ENCODE data around the gene TPCN2.

The TPCN2 gene

GRCh38 chr11:69035946-69036340, 12.8 kb upstream of the TPCN2 start:
- no peak overlapping the region for H2AFZ ChIP-seq (ENCODE audit: low read depth, low read length, severe bottlenecking)
- H3K27ac ChIP-seq (ENCODE audit: low read depth, low read length), result no peak overlapping the region
- H4K20me1 ChIP-seq (ENCODE audit: low read depth, low read length), result no peaks in the 10 kb centered on the region
- H3K9ac ChIP-seq (ENCODE audit: low read length), result no peak overlapping the region
- no peak overlapping the region for H3K4me3 ChIP-seq (ENCODE audit: insufficient read depth, low read length, poor library complexity, severe bottlenecking)
- no peaks in the 10 kb centered on the region for H3F3A ChIP-seq (ENCODE audit: insufficient read depth)
- H3K9me2 ChIP-seq (replicated peaks; ENCODE audit: insufficient read depth, low read length), result no peaks in the 10 kb centered on the region
- no peaks in the 10 kb centered on the region for H3K27me3 ChIP-seq (ENCODE audit: low read length)
- H3K4me2 ChIP-seq (ENCODE audit: low read depth, low read length, poor library complexity, severe bottlenecking), result no peak overlapping the region
- H3K9me3 ChIP-seq (ENCODE audit: insufficient read depth, low read length), result no peaks in the 10 kb centered on the region
- TF ChIP-seq CTCF (IDR thresholded peaks at IDR 0.05; ENCODE audit: insufficient read depth, low read length, poor library complexity, severe bottlenecking), result no peak
- no peak for TF ChIP-seq EZH2phosphoT487 (conservative IDR thresholded peaks at IDR 0.05; ENCODE audit: low read length)
- no peaks in the 10 kb centered on the region for H3K79me2 ChIP-seq (ENCODE audit: insufficient read depth, low read length)
- no peaks in the 10 kb centered on the region for H3K36me3 ChIP-seq (ENCODE audit: low read length)

GRCh38 chr11:69037074-69037473, 11.7 kb upstream of the TPCN2 start:
- no peak overlapping the region for H2AFZ ChIP-seq (ENCODE audit: low read depth, low read length, severe bottlenecking)
- no peaks in the 10 kb centered on the region for H3K79me2 ChIP-seq (ENCODE audit: insufficient read depth, low read length)
- no peak overlapping the region for H3K4me2 ChIP-seq (ENCODE audit: low read depth, low read length, poor library complexity, severe bottlenecking)
- H3K9me3 ChIP-seq (ENCODE audit: insufficient read depth, low read length), result no peaks in the 10 kb centered on the region
- H3K4me3 ChIP-seq (ENCODE audit: insufficient read depth, low read length, poor library complexity, severe bottlenecking), result no peak overlapping the region
- no peak overlapping the region for H3K27ac ChIP-seq (ENCODE audit: low read depth, low read length)
- no peaks in the 10 kb centered on the region for H3F3A ChIP-seq (ENCODE audit: insufficient read depth)
- no peak overlapping the region for H3K9ac ChIP-seq (ENCODE audit: low read length)
- TF ChIP-seq CTCF (IDR thresholded peaks at IDR 0.05; ENCODE audit: insufficient read depth, low read length, poor library complexity, severe bottlenecking) (no peak), EZH2phosphoT487 (conservative IDR thresholded peaks at IDR 0.05; ENCODE audit: low read length) (no peak)
- no peaks in the 10 kb centered on the region for H3K36me3 ChIP-seq (ENCODE audit: low read length)
- H4K20me1 ChIP-seq (ENCODE audit: low read depth, low read length), result no peaks in the 10 kb centered on the region
- no peaks in the 10 kb centered on the region for H3K27me3 ChIP-seq (ENCODE audit: low read length)
- no peaks in the 10 kb centered on the region for H3K9me2 ChIP-seq (replicated peaks; ENCODE audit: insufficient read depth, low read length)

GRCh38 chr11:69037544-69037943, 11.2 kb upstream of the TPCN2 start:
- TF ChIP-seq CTCF (IDR thresholded peaks at IDR 0.05; ENCODE audit: insufficient read depth, low read length, poor library complexity, severe bottlenecking) (no peak), EZH2phosphoT487 (conservative IDR thresholded peaks at IDR 0.05; ENCODE audit: low read length) (no peak)
- Histone ChIP-seq H3K4me3 (ENCODE audit: insufficient read depth, low read length, poor library complexity, severe bottlenecking) (no peak overlapping the region), H4K20me1 (ENCODE audit: low read depth, low read length) (no peaks in the 10 kb centered on the region), H3K27ac (ENCODE audit: low read depth, low read length) (no peak overlapping the region), H3K9me2 (replicated peaks; ENCODE audit: insufficient read depth, low read length) (no peaks in the 10 kb centered on the region), H3K79me2 (ENCODE audit: insufficient read depth, low read length) (no peaks in the 10 kb centered on the region), H3K4me2 (ENCODE audit: low read depth, low read length, poor library complexity, severe bottlenecking) (no peak overlapping the region), H3K9ac (ENCODE audit: low read length) (no peak overlapping the region), H3K36me3 (ENCODE audit: low read length) (no peaks in the 10 kb centered on the region), H2AFZ (ENCODE audit: low read depth, low read length, severe bottlenecking) (no peak overlapping the region), H3F3A (ENCODE audit: insufficient read depth) (no peaks in the 10 kb centered on the region), H3K27me3 (ENCODE audit: low read length) (no peaks in the 10 kb centered on the region), H3K9me3 (ENCODE audit: insufficient read depth, low read length) (no peaks in the 10 kb centered on the region)

GRCh38 chr11:69039501-69039900, 9.2 kb upstream of the TPCN2 start:
- Histone ChIP-seq H3F3A (ENCODE audit: insufficient read depth) (no peaks in the 10 kb centered on the region), H3K27me3 (ENCODE audit: low read length) (no peaks in the 10 kb centered on the region), H4K20me1 (ENCODE audit: low read depth, low read length) (no peaks in the 10 kb centered on the region), H3K9me3 (ENCODE audit: insufficient read depth, low read length) (no peaks in the 10 kb centered on the region), H3K9ac (ENCODE audit: low read length) (no peak overlapping the region), H3K4me2 (ENCODE audit: low read depth, low read length, poor library complexity, severe bottlenecking) (no peak overlapping the region), H3K79me2 (ENCODE audit: insufficient read depth, low read length) (no peaks in the 10 kb centered on the region), H3K27ac (ENCODE audit: low read depth, low read length) (no peak overlapping the region), H3K4me3 (ENCODE audit: insufficient read depth, low read length, poor library complexity, severe bottlenecking) (no peak overlapping the region), H2AFZ (ENCODE audit: low read depth, low read length, severe bottlenecking) (no peak overlapping the region), H3K9me2 (replicated peaks; ENCODE audit: insufficient read depth, low read length) (no peaks in the 10 kb centered on the region), H3K36me3 (ENCODE audit: low read length) (no peaks in the 10 kb centered on the region)
- TF ChIP-seq CTCF (IDR thresholded peaks at IDR 0.05; ENCODE audit: insufficient read depth, low read length, poor library complexity, severe bottlenecking) (no peak), EZH2phosphoT487 (conservative IDR thresholded peaks at IDR 0.05; ENCODE audit: low read length) (no peak)

Measured in SU-DHL-6 (cell line).